Measurements from ENCODE around the gene NCKAP5L.
"Not testable (repeated sequence)": the region's sequence is repeated elsewhere in the genome, so short reads cannot be mapped to it uniquely, and the experiment has no call there.

NCKAP5L gene

GRCh38 chr12:49828133-49829091 lies at the start of gene NCKAP5L:
Gene NCKAP5L, minus strand, starts transcription at chr12:49828413. Its CDS starts 24,369 bp downstream, at chr12:49804044.
- DNase-seq = peak; percentile 45

- no peak for DNase-seq
These were observed 48.9 kb upstream of the NCKAP5L start for GRCh38 chr12:49877066-49877465.

- no peak for DNase-seq
These were observed 47.9 kb upstream of the NCKAP5L start for GRCh38 chr12:49876070-49876469.

- no peak for DNase-seq
These were observed 47.0 kb upstream of the NCKAP5L start for GRCh38 chr12:49875115-49875720.

- DNase-seq = no peak
These were observed 46.1 kb upstream of the NCKAP5L start for GRCh38 chr12:49874142-49874897.

GRCh38 chr12:49873361-49873934 lies 45.2 kb upstream of the NCKAP5L start:
- no peak for DNase-seq

- DNase-seq = no peak
These were observed 44.6 kb upstream of the NCKAP5L start for GRCh38 chr12:49872781-49873181.

GRCh38 chr12:49872381-49872780 lies 44.2 kb upstream of the NCKAP5L start:
- no peak for DNase-seq

GRCh38 chr12:49871811-49872251 lies 43.6 kb upstream of the NCKAP5L start:
- DNase-seq = not testable (repeated sequence)

GRCh38 chr12:49871263-49871561 lies 43.0 kb upstream of the NCKAP5L start:
- DNase-seq = no peak

GRCh38 chr12:49870501-49871262 lies 42.5 kb upstream of the NCKAP5L start:
- no peak for DNase-seq

GRCh38 chr12:49869816-49870500 lies 41.7 kb upstream of the NCKAP5L start:
- DNase-seq = no peak

GRCh38 chr12:49868952-49869815 lies 41.0 kb upstream of the NCKAP5L start:
- no peak for DNase-seq

GRCh38 chr12:49868449-49868848 lies 40.2 kb upstream of the NCKAP5L start:
- DNase-seq = no peak

GRCh38 chr12:49867570-49868341 lies 39.5 kb upstream of the NCKAP5L start:
- no peak for DNase-seq

GRCh38 chr12:49866859-49867569 lies 38.8 kb upstream of the NCKAP5L start:
- DNase-seq = no peak

GRCh38 chr12:49865782-49866135 lies 37.5 kb upstream of the NCKAP5L start:
- no peak for DNase-seq

- DNase-seq = no peak
These were observed 37.0 kb upstream of the NCKAP5L start for GRCh38 chr12:49865109-49865781.

GRCh38 chr12:49864798-49865090 lies 36.5 kb upstream of the NCKAP5L start:
- no peak for DNase-seq
